ENCODE data around the gene TK2. TPM values are rescaled to one million over a fixed set of nuclear protein-coding genes. Genes with fewer than 3 reads are reported as not detected.
A peak's percentile ranks its signal among the peaks of the same experiment; 100 is the strongest.

The TK2 gene
- total RNA-seq, 1 donor: 73.5 TPM

DNA sequence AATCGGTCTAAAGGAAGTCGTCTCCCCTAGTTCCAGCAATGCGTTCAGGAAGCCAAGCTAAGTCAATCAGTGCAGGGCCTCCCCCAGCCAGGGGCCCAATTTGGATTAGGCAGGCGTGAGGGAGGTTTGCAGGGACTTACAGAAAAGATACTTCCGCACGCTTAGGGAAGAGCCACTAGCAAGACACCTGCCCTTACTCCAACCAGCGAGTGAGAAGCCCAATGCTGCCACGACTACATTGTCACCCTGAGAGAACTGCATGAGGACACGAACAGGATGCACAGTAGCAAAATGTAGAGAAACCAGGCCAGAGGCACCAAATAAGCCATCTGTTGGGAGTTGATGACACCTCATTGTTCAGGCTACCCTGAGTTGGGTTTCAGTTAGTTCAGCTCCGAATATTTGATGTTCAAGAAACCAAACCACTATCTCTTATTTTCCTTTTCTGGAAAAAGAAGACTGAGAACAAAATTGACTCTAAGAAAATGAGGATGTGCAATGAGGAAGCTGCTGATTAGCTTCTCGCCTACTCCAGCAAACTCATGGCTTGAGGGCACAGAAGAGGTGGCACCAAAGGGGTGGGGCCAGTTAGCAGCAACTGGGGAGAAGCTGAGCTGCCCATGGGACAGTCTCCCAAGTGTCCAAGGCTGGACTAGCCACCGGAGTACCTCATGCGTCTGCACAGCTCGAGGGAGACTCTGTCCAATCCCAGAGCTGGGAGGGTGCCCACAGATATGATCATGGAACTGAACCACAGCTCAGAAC lies 29.3 kb downstream of the TK2 start:
- H3K4me2 ChIP-seq (ENCODE audit: insufficient read depth, low read length): no peak overlapping the region
- H3K27me3 ChIP-seq (ENCODE audit: insufficient read depth, low read length): no peaks in the 10 kb centered on the region
- H4K20me1 ChIP-seq (ENCODE audit: insufficient read depth, low read length): peaks cover 2% of the 10 kb centered on the region
- peaks cover 2% of the 10 kb centered on the region for H3K79me2 ChIP-seq (ENCODE audit: insufficient read depth, low read length)
- H3K27ac ChIP-seq (ENCODE audit: low read depth, low read length): no peak overlapping the region
- no peaks in the 10 kb centered on the region for H3K9me3 ChIP-seq (ENCODE audit: low read depth, low read length)
- TF ChIP-seq, protein P1, sequence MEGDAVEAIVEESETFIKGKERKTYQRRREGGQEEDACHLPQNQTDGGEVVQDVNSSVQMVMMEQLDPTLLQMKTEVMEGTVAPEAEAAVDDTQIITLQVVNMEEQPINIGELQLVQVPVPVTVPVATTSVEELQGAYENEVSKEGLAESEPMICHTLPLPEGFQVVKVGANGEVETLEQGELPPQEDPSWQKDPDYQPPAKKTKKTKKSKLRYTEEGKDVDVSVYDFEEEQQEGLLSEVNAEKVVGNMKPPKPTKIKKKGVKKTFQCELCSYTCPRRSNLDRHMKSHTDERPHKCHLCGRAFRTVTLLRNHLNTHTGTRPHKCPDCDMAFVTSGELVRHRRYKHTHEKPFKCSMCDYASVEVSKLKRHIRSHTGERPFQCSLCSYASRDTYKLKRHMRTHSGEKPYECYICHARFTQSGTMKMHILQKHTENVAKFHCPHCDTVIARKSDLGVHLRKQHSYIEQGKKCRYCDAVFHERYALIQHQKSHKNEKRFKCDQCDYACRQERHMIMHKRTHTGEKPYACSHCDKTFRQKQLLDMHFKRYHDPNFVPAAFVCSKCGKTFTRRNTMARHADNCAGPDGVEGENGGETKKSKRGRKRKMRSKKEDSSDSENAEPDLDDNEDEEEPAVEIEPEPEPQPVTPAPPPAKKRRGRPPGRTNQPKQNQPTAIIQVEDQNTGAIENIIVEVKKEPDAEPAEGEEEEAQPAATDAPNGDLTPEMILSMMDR (IDR thresholded peaks at IDR 0.05; ENCODE audit: extremely low read depth, low read depth, low read length): no peak
- peaks cover 37% of the 10 kb centered on the region for H3K4me1 ChIP-seq (ENCODE audit: insufficient read depth, low read length)
- peaks cover 10% of the 10 kb centered on the region for H3K36me3 ChIP-seq (ENCODE audit: insufficient read depth, low read length)
- no peak overlapping the region for H2AFZ ChIP-seq (ENCODE audit: low read length)
- peak; percentile 11 for DNase-seq (ENCODE audit: insufficient read length, low spot score, missing footprints)
- no peak overlapping the region for H3K4me3 ChIP-seq (ENCODE audit: insufficient read depth, low read length)

DNA sequence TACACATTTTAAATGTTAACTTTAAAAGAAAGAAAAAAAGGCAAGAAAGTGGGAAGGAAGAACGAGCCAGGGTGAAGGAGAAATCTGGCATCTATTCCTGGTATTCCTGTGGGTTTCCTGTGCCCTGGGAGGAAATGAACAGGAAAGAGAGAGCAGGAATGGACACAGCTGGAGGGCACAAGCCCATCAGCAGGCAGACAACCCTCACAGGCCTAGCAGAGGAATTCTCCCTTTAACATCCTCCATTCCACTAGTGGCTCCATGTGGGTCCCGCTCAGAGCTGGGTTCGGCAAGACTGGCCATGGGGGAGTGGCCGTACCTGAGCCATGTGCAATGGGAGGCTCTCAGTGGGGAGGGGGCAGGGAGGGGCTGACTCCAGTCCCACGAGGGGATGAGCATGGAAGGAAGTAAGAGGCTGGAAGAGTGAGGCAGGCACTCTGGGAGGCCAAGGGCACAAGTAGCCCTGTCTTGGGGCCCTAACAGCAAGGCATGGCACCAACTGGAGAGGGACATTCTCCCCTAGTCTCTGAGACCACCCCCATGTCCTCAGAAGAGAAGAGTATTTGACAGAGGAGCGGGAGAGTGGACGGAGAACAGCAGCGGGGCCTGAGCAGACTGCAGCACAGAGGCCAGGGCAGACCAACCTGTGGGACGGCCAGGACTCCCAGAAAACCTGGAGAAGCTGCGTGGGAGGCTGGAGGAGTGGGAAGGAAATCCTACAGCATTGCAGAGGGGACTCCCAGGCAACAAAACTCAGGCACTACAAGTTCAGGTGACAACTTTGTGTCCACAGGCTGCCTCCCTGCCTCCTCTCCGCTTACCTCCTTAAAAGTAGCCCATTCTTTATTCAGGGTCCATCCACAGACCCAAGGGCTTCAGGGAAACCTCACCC lies 30.2 kb downstream of the TK2 start:
- Histone ChIP-seq H4K20me1 (ENCODE audit: insufficient read depth, low read length) (peaks cover 2% of the 10 kb centered on the region), H3K4me3 (ENCODE audit: insufficient read depth, low read length) (no peak overlapping the region), H3K4me1 (ENCODE audit: insufficient read depth, low read length) (peaks cover 37% of the 10 kb centered on the region), H3K27me3 (ENCODE audit: insufficient read depth, low read length) (no peaks in the 10 kb centered on the region), H3K9me3 (ENCODE audit: low read depth, low read length) (no peaks in the 10 kb centered on the region), H3K27ac (ENCODE audit: low read depth, low read length) (no peak overlapping the region), H2AFZ (ENCODE audit: low read length) (no peak overlapping the region), H3K36me3 (ENCODE audit: insufficient read depth, low read length) (peaks cover 3% of the 10 kb centered on the region), H3K79me2 (ENCODE audit: insufficient read depth, low read length) (peaks cover 2% of the 10 kb centered on the region), H3K4me2 (ENCODE audit: insufficient read depth, low read length) (no peak overlapping the region)
- DNase-seq (ENCODE audit: insufficient read length, low spot score, missing footprints): peak; percentile 8
- TF ChIP-seq, protein P1 (IDR thresholded peaks at IDR 0.05; ENCODE audit: extremely low read depth, low read depth, low read length): no peak

DNA sequence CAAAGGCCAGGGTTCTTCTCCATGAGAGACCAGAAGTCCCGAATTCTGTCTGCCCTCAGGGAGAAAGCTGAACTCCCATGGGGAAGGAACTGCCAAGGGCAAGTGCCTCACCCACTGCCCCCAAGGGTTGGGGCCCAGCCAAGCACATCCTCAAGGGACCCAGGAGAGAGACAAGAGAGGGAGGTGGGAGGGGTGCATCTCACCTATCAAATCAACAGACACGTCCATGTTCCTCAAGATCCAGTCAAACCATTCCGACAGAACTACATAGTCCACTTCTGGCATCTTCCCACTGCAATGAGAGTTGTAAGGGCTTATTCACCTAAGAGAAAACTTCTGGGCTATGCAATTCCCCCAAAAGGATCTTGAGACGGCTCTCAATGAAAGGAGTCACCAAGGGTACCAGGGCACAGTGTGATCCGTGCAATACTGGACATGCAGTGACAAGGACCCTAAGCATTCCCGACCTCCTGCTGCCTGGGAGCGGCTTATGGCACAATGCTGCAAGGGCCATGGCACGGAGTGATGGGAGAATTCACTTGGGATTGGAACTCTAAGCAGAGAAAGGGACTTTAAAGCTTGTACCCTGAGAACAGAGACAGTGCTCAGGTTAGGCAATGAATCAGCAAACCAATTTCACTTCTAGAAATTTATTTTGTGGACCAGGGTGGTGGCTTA lies 32.2 kb downstream of the TK2 start:
- Histone ChIP-seq H4K20me1 (ENCODE audit: insufficient read depth, low read length) (peaks cover 2% of the 10 kb centered on the region), H3K79me2 (ENCODE audit: insufficient read depth, low read length) (peaks cover 2% of the 10 kb centered on the region), H2AFZ (ENCODE audit: low read length) (no peak overlapping the region), H3K36me3 (ENCODE audit: insufficient read depth, low read length) (peaks cover 6% of the 10 kb centered on the region), H3K9me3 (ENCODE audit: low read depth, low read length) (no peaks in the 10 kb centered on the region), H3K4me1 (ENCODE audit: insufficient read depth, low read length) (peaks cover 44% of the 10 kb centered on the region), H3K27me3 (ENCODE audit: insufficient read depth, low read length) (no peaks in the 10 kb centered on the region), H3K4me2 (ENCODE audit: insufficient read depth, low read length) (peak overlapping the region; percentile 73), H3K4me3 (ENCODE audit: insufficient read depth, low read length) (no peak overlapping the region), H3K27ac (ENCODE audit: low read depth, low read length) (peak overlapping the region; percentile 88)
- TF ChIP-seq, protein P1 (IDR thresholded peaks at IDR 0.05; ENCODE audit: extremely low read depth, low read depth, low read length): no peak
- peak; percentile 30 for DNase-seq (ENCODE audit: insufficient read length, low spot score, missing footprints)
